Measurements from ENCODE around the gene KCNT2. TPM values are rescaled to one million over a fixed set of nuclear protein-coding genes. Genes with fewer than 3 reads are reported as not detected.

KCNT2 gene
- total and polyA plus RNA-seq, 7 donors: 0.64 to 3.1 (median 1.8) TPM

- no peak for DNase-seq
- TF ChIP-seq CTCF (IDR thresholded peaks at IDR 0.05): peak in 2 of 4 experiments; percentile 10 to 42
- TF ChIP-seq POLR2AphosphoS5 (IDR thresholded peaks at IDR 0.05): no peak
- intact Hi-C loops (cut with DNase I): no loop called here
- Histone ChIP-seq H3K27ac (no peak overlapping the region), H3K4me3 (no peak overlapping the region), H3K36me3 (no peaks in the 10 kb centered on the region), H3K9me3 (no peaks in the 10 kb centered on the region), H3K4me1 (no peaks in the 10 kb centered on the region), H3K27me3 (no peaks in the 10 kb centered on the region)
- 14 to 57% methylated on average over 2 of the region's 2 CpGs for WGBS, 2 donors
Measured at GRCh38 chr1:196372896-196373536, 235.2 kb downstream of the KCNT2 start.

GRCh38 chr1:196367838-196368237 lies 240.4 kb downstream of the KCNT2 start:
- DNase-seq: no peak
- intact Hi-C loops (cut with DNase I): no loop called here
- WGBS, 2 donors: 73 to 90% methylated on average over 3 of the region's 3 CpGs
- Histone ChIP-seq H3K36me3 (no peaks in the 10 kb centered on the region), H3K4me3 (no peak overlapping the region), H3K27me3 (no peaks in the 10 kb centered on the region), H3K27ac (no peak overlapping the region), H3K9me3 (no peaks in the 10 kb centered on the region), H3K4me1 (no peaks in the 10 kb centered on the region)
- TF ChIP-seq POLR2AphosphoS5 (IDR thresholded peaks at IDR 0.05) (no peak), POLR2A (IDR thresholded peaks at IDR 0.05) (no peak), CTCF (IDR thresholded peaks at IDR 0.05) (no peak), EP300 (IDR thresholded peaks at IDR 0.05) (no peak)

GRCh38 chr1:196366817-196367495 lies 241.3 kb downstream of the KCNT2 start:
- intact Hi-C loops (cut with DNase I): no loop called here
- Histone ChIP-seq H3K9me3 (no peaks in the 10 kb centered on the region), H3K27me3 (no peaks in the 10 kb centered on the region), H3K4me3 (no peak overlapping the region), H3K36me3 (no peaks in the 10 kb centered on the region), H3K4me1 (no peaks in the 10 kb centered on the region), H3K27ac (no peak overlapping the region)
- 54 to 64% methylated on average over 5 of the region's 5 CpGs for WGBS, 2 donors
- no peak for DNase-seq
- TF ChIP-seq EP300 (IDR thresholded peaks at IDR 0.05): no peak
- no peak for TF ChIP-seq POLR2AphosphoS5 (IDR thresholded peaks at IDR 0.05)
- no peak for TF ChIP-seq CTCF (IDR thresholded peaks at IDR 0.05)

- intact Hi-C loops (cut with DNase I): no loop called here
- H3K36me3 ChIP-seq: no peaks in the 10 kb centered on the region
- no peak overlapping the region for H3K4me3 ChIP-seq
- DNase-seq: no peak
- H3K4me1 ChIP-seq: no peaks in the 10 kb centered on the region
- no peak overlapping the region for H3K27ac ChIP-seq
- 52 to 83% methylated on average over 5 of the region's 5 CpGs for WGBS, 2 donors
- TF ChIP-seq EP300 (IDR thresholded peaks at IDR 0.05) (no peak), CTCF (IDR thresholded peaks at IDR 0.05) (no peak), POLR2AphosphoS5 (IDR thresholded peaks at IDR 0.05) (no peak), POLR2A (IDR thresholded peaks at IDR 0.05) (no peak)
- H3K27me3 ChIP-seq: no peaks in the 10 kb centered on the region
- no peaks in the 10 kb centered on the region for H3K9me3 ChIP-seq
Measured at GRCh38 chr1:196361112-196361714, 247.0 kb downstream of the KCNT2 start.

Data from sigmoid colon (tissue), 7 donors.